CD4-positive, alpha-beta T cell (primary cell): ENCODE data around the gene OR52W1. TPM values are rescaled to one million over a fixed set of nuclear protein-coding genes. Genes with fewer than 3 reads are reported as not detected.

Source experiments
- ATAC-seq: fragments of 200-7000 bp; cut with Tn5 transposase; one replicate; pipeline ENCODE4 v1.10.0; 2022; ENCODE audit warnings: mild to moderate bottlenecking; ENCODE audit not compliant: poor library complexity
- CTCF ChIA-PET: fragments of 350-600 bp; sonication (Branson Sonifier 250); formaldehyde crosslinking; loops from one replicate; lab custom pipeline; 2021; ENCODE audit warnings: antibody characterized with exemption, inconsistent platforms; lab: Charles Lee
- POLR2A ChIA-PET: fragments of 350-600 bp; sonication (Branson Sonifier 250); formaldehyde crosslinking; loops from one replicate; lab custom pipeline; 2021; ENCODE audit warnings: antibody characterized with exemption, inconsistent platforms; lab: Charles Lee
- DNase-seq, 14 experiments: peaks; one replicate each; pipeline ENCODE4 v3.0.0-alpha.2; 2013 to 2020; ENCODE audit warnings: mixed read lengths in 2 of 14
- H3K27ac ChIP-seq, 2 donors: one replicate each; pipeline versions ENCODE4 v1.5.1 to v1.7.0; 2013; ENCODE audit warnings: low read length in 2 of 2, low read depth in 1 of 2, mild to moderate bottlenecking in 1 of 2
- H3K27me3 ChIP-seq, 2 experiments: 1 replicate in 1 of 2; 2 replicates in 1 of 2; pipeline versions ENCODE4 v1.6.1 to v1.7.0; 2013; ENCODE audit warnings: low read length in 2 of 2, control low read depth in 1 of 2, mild to moderate bottlenecking in 1 of 2, moderate library complexity in 1 of 2; ENCODE audit not compliant: insufficient read depth in 2 of 2, control insufficient read depth in 1 of 2
- H3K36me3 ChIP-seq: one replicate; pipeline ENCODE4 v1.6.1; 2013; ENCODE audit warnings: low read length, control low read depth; ENCODE audit not compliant: insufficient read depth
- H3K4me1 ChIP-seq: one replicate; pipeline ENCODE4 v1.6.1; 2013; ENCODE audit warnings: low read length, control low read depth; ENCODE audit not compliant: insufficient read depth
- H3K4me3 ChIP-seq: one replicate; pipeline ENCODE4 v1.5.1; 2013; ENCODE audit warnings: mild to moderate bottlenecking, low read length, moderate library complexity
- H3K9me3 ChIP-seq, 2 experiments: 1 replicate in 1 of 2; 2 replicates in 1 of 2; pipeline versions ENCODE4 v1.6.1 to v1.7.0; 2013; ENCODE audit warnings: low read length in 2 of 2, mild to moderate bottlenecking in 2 of 2, control low read depth in 1 of 2, moderate library complexity in 1 of 2; ENCODE audit not compliant: control insufficient read depth in 1 of 2, insufficient read depth in 1 of 2
- H3K27ac Mint-ChIP-seq: one replicate; pipeline ENCODE4 v1.8.0; 2020; ENCODE audit warnings: mixed read lengths
- H3K27me3 Mint-ChIP-seq: one replicate; pipeline ENCODE4 v1.8.0; 2021; ENCODE audit warnings: mixed read lengths
- H3K36me3 Mint-ChIP-seq: one replicate; pipeline ENCODE4 v1.8.0; 2021; ENCODE audit warnings: low read depth, mixed read lengths
- H3K4me1 Mint-ChIP-seq: one replicate; pipeline ENCODE4 v1.8.0; 2021; ENCODE audit warnings: low read depth, mixed read lengths
- H3K4me3 Mint-ChIP-seq: one replicate; pipeline ENCODE4 v1.8.0; 2020; ENCODE audit warnings: mild to moderate bottlenecking, mixed read lengths
- H3K9me3 Mint-ChIP-seq: one replicate; pipeline ENCODE4 v1.8.0; 2020; ENCODE audit warnings: mixed read lengths
- CTCF ChIP-seq: fragments of 200-600 bp; IDR thresholded peaks from one replicate; pipeline ENCODE4 v1.8.0; 2022; ENCODE audit warnings: antibody characterized with exemption, mild to moderate bottlenecking
- intact Hi-C, 2 experiments: fragments of 100-400 bp; cut with DNase I in 1 of 2; cut with micrococcal nuclease in 1 of 2; formaldehyde crosslinking; loops; one replicate each; pipeline versions ENCODE4 v1.15.1 to v1.9.0; 2023 to 2025; cut with DNase I, micrococcal nuclease
- total RNA-seq, 174 experiments: library from RNA in 2 of 174; stranded (reverse) in 2 of 174; gene quantifications; one replicate each; pipeline ENCODE4 v1.2.3 and lab custom pipeline; 2021 to 2026

OR52W1 gene
- total RNA-seq, 2 experiments from 2014 or later, result not detected

GRCh38 chr11:6224421-6224820 is 25.4 kb downstream of the OR52W1 start:
- peaks cover 55% of the 10 kb centered on the region for H3K36me3 ChIP-seq
- CTCF ChIA-PET, result no interaction called here
- H3K4me1 ChIP-seq, result peaks cover under 1% of the 10 kb centered on the region
- H3K4me3 Mint-ChIP-seq, result no peak overlapping the region
- H3K27ac Mint-ChIP-seq, result no peak overlapping the region
- no peak for TF ChIP-seq CTCF
- H3K4me3 ChIP-seq, result no peak overlapping the region
- no peaks in the 10 kb centered on the region for H3K9me3 Mint-ChIP-seq
- peaks cover 68% of the 10 kb centered on the region for H3K36me3 Mint-ChIP-seq
- H3K4me1 Mint-ChIP-seq, result peaks cover 51% of the 10 kb centered on the region
- no peak overlapping the region for H3K27ac ChIP-seq
- ATAC-seq (no peak), DNase-seq (no peak)
- no peaks in the 10 kb centered on the region for H3K9me3 ChIP-seq
- no peaks in the 10 kb centered on the region for H3K27me3 Mint-ChIP-seq
- POLR2A ChIA-PET, result interaction anchor here (1.8 kb wide), 1 partner anchor 10 kb away, joined by 7 read pairs; the partner anchor contains the start of gene FHIP1B
- intact Hi-C loops, result no loop called here
- H3K27me3 ChIP-seq, result no peaks in the 10 kb centered on the region

- Mint-ChIP-seq H3K9me3 (no peaks in the 10 kb centered on the region), H3K27ac (no peak overlapping the region), H3K27me3 (no peaks in the 10 kb centered on the region), H3K36me3 (peaks cover 65% of the 10 kb centered on the region), H3K4me3 (no peak overlapping the region), H3K4me1 (peaks cover 51% of the 10 kb centered on the region)
- no peak for DNase-seq
- Histone ChIP-seq H3K9me3 (no peaks in the 10 kb centered on the region), H3K27me3 (no peaks in the 10 kb centered on the region), H3K36me3 (peaks cover 49% of the 10 kb centered on the region), H3K4me1 (peaks cover 6% of the 10 kb centered on the region), H3K27ac (no peak overlapping the region), H3K4me3 (no peak overlapping the region)
- ChIA-PET CTCF (no interaction called here), POLR2A (interaction anchor here (1.3 to 1.8 kb wide), 2 partner anchors 9 to 10 kb away, joined by 4 to 7 read pairs; partner anchors contain the start of gene FHIP1B)
- TF ChIP-seq CTCF, result no peak
- ATAC-seq, result no peak
- intact Hi-C loops, result no loop called here
These were observed 26.0 kb downstream of the OR52W1 start for GRCh38 chr11:6225024-6225423.

GRCh38 chr11:6225896-6226295 is 26.9 kb downstream of the OR52W1 start:
- Histone ChIP-seq H3K4me3 (no peak overlapping the region), H3K4me1 (peaks cover 12% of the 10 kb centered on the region), H3K27ac (no peak overlapping the region), H3K9me3 (no peaks in the 10 kb centered on the region), H3K36me3 (peaks cover 40% of the 10 kb centered on the region), H3K27me3 (no peaks in the 10 kb centered on the region)
- ChIA-PET CTCF (interaction anchor here (2.8 kb wide), 1 partner anchor 25 kb away, joined by 8 read pairs; no protein-coding TSS in a partner anchor), POLR2A (interaction anchor here (1.3 to 1.8 kb wide), 2 partner anchors 9 to 10 kb away, joined by 4 to 7 read pairs; partner anchors contain the start of gene FHIP1B)
- no peak overlapping the region for H3K4me3 Mint-ChIP-seq
- DNase-seq, result no peak
- intact Hi-C loops, result no loop called here
- ATAC-seq, result no peak
- H3K27ac Mint-ChIP-seq, result no peak overlapping the region
- peaks cover 54% of the 10 kb centered on the region for H3K4me1 Mint-ChIP-seq
- H3K36me3 Mint-ChIP-seq, result peaks cover 58% of the 10 kb centered on the region
- TF ChIP-seq CTCF, result no peak
- no peaks in the 10 kb centered on the region for H3K27me3 Mint-ChIP-seq
- no peaks in the 10 kb centered on the region for H3K9me3 Mint-ChIP-seq
